Choroid plexus epithelial cell (primary cell): ENCODE data around the gene LDB2.

Source experiments
- DNase-seq: peaks from one replicate; pipeline ENCODE4 v3.0.0-alpha.2; 2010; ENCODE audit warnings: low read depth
- H3K4me3 ChIP-seq: 2 replicates; pipeline ENCODE4 v1.5.1; 2011; ENCODE audit warnings: low read depth, mild to moderate bottlenecking, control low read depth, low read length, moderate library complexity
- TF ChIP-seq, protein P1 (sequence below): conservative IDR thresholded peaks from 2 replicates; pipeline ENCODE4 v1.5.1; 2011; ENCODE audit warnings: low read depth, mild to moderate bottlenecking, control low read depth, inconsistent platforms, low read length, moderate library complexity

LDB2 gene

DNA sequence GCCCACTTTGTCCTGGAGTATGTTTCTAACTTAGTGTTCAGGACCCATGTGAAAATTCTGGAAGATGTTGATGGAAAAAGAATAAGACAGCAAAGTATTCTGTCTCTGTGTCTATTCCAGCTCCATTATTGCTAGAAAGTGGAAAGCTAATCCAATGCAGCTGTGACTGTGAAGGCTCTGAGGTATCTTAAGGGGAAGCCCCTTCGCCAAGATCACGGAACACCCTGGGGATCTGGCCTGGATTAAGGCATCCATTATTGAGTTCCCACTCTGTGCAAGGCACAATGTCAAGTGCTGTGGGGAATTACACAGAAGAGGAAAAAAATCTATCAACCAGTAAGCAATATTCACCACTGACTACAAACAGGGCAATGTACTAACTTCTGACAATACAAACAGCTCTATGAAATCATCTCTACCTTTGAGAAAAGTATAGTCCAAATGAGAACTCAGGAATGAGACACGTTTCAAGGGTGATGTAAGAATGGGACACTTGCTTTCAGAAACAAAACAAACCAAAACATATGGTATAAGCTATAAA is 222.1 kb downstream of the LDB2 start:
- TF ChIP-seq, protein P1, sequence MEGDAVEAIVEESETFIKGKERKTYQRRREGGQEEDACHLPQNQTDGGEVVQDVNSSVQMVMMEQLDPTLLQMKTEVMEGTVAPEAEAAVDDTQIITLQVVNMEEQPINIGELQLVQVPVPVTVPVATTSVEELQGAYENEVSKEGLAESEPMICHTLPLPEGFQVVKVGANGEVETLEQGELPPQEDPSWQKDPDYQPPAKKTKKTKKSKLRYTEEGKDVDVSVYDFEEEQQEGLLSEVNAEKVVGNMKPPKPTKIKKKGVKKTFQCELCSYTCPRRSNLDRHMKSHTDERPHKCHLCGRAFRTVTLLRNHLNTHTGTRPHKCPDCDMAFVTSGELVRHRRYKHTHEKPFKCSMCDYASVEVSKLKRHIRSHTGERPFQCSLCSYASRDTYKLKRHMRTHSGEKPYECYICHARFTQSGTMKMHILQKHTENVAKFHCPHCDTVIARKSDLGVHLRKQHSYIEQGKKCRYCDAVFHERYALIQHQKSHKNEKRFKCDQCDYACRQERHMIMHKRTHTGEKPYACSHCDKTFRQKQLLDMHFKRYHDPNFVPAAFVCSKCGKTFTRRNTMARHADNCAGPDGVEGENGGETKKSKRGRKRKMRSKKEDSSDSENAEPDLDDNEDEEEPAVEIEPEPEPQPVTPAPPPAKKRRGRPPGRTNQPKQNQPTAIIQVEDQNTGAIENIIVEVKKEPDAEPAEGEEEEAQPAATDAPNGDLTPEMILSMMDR, result no peak
- no peak overlapping the region for H3K4me3 ChIP-seq
- no peak for DNase-seq

DNA sequence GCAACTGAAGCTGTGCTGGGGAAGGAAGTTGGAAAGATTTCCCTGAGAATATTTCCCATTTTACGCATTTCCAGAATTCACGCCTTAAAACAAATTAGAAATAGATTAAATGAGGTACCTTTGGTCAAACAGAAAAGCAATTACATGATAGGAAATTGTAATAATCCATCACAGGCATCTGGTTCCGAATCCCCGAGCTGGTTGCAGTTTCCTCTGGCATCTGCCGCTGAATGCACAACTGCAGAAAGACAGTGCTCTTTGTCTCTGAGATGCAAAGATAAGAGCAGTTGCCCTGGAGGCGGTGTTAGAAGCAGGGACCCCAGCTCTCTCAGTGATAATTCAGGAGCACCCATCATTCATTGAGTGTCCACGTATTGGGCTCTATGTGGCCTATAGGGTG is 224.4 kb downstream of the LDB2 start:
- H3K4me3 ChIP-seq, result no peak overlapping the region
- DNase-seq, result no peak
- TF ChIP-seq, protein P1, result no peak

DNA sequence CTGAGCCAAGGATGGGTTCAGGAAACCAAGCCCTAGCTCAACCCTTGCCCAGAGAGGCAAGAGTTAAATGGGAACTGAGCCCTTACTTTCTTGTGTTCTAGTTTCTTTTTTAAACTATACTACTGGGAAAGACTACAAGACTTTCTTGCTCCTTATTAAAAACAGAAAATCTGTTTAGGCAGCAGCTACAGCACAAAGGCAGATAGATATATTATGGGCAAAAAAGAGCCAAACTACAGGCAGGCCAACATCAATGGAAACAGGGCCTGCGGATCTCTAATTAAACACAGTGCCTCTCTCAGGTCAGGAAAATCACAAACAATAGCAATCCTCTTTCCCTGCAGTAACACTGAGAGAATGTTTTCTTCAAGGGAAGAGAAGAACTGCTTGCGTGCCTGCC is 226.0 kb downstream of the LDB2 start:
- DNase-seq, result no peak
- no peak overlapping the region for H3K4me3 ChIP-seq
- TF ChIP-seq, protein P1, result no peak

DNA sequence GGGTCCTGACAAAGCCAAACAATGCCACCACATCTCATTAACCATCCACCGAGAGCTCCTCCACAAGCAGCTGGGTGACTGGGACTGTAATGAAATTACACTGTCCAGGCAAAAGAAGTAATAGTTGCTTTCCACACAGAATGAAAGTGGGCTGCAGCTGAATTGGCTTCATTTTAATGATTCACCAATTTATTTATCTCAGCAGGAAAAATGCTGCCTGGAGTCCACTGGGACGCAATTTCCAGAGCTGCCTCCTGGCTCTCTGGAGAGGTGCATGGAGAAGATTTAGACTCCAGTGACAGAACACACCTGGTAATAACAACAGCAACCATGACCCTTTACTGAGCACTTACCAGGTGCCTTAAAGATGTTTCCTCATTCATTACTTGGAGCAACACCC is 226.7 kb downstream of the LDB2 start:
- no peak overlapping the region for H3K4me3 ChIP-seq
- no peak for DNase-seq
- TF ChIP-seq, protein P1, result no peak

DNA sequence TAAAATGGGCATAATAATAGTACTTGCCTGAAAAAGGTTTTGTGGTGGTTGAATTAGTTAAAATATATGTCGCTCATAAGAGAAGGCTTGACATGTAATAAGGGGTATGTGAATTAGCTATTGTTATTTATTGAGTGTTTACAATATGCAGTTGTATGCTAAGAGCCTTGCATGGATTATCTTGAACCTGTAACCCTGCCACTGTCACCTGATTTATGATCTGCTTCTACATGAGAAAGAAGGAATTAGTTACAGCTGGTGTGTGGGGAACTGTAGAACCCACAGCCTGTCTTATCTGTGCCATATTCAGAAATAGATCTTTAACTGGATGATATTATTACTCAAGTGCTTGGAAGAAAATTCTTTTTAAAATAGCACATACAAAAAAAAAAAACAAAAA is 227.7 kb downstream of the LDB2 start:
- DNase-seq, result no peak
- TF ChIP-seq, protein P1, result no peak
- no peak overlapping the region for H3K4me3 ChIP-seq

DNA sequence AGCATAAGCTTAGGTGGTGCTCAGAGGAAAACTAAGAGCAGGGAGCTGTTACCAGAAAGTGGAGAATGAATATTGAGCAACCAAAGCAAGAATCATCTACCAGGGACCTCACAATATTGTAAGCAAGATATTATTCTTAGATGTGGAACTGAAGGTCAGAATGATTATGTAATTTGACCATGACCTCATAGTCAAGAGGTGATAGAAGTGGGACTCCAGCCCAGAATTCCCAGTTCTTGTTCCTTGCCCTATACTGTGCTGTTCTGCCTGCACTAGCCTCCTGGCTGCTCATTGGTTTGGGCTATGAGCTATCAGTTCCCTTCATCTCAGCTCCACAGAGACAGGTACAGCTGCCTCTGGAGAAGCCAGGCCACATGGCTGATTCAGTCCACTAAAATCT is 229.4 kb downstream of the LDB2 start:
- no peak overlapping the region for H3K4me3 ChIP-seq
- peak; percentile 54 for DNase-seq
- TF ChIP-seq, protein P1, result no peak

DNA sequence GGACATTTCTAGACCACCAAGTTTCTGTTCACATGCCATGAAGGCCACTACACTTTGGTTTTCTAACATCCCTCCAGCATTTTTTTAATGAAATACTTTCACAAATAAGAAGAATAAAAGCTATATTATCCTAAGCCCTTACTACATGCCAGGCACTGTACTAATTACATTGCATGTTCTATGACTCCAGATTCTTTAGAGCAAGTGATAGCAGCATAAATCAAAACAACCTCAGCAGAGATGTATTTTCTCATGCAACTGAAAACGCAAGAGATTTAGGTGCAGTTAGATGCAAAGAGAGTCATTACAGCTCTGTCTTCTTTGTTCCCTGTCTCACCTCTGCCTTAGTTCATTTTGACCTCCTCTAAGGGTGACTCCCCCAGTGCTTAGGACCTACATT is 230.0 kb downstream of the LDB2 start:
- no peak overlapping the region for H3K4me3 ChIP-seq
- DNase-seq, result no peak
- TF ChIP-seq, protein P1, result no peak
